Measurements from ENCODE around the gene SMIM35.

GRCh38 chr11:117961896-117962295, 124.9 kb downstream of the SMIM35 start:
- TF ChIP-seq CTCF (IDR thresholded peaks at IDR 0.05; ENCODE audit: insufficient read depth, low read length, poor library complexity, severe bottlenecking) (no peak), EZH2phosphoT487 (conservative IDR thresholded peaks at IDR 0.05; ENCODE audit: low read length) (no peak)

All from SU-DHL-6 (cell line).